Ishikawa (cell line): Measurements from ENCODE around the gene PLD1.

Experiments used
- CEBPB ChIP-seq: IDR thresholded peaks from 2 replicates; pipeline ENCODE4 v1.6.1; 2012
- CREB1 ChIP-seq: IDR thresholded peaks from 2 replicates; pipeline ENCODE4 v1.6.1; 2012; ENCODE audit warnings: low read depth
- EGR1 ChIP-seq: IDR thresholded peaks from 2 replicates; pipeline ENCODE4 v1.6.1; 2012
- EP300 ChIP-seq: IDR thresholded peaks from 2 replicates; pipeline ENCODE4 v1.6.1; 2012; ENCODE audit warnings: borderline replicate concordance
- FOXM1 ChIP-seq: IDR thresholded peaks from 2 replicates; pipeline ENCODE4 v1.6.1; 2012; ENCODE audit warnings: low read depth, borderline replicate concordance
- MAX ChIP-seq: IDR thresholded peaks from 2 replicates; pipeline ENCODE4 v1.6.1; 2012
- NFIC ChIP-seq: IDR thresholded peaks from 2 replicates; pipeline ENCODE4 v1.6.1; 2012
- RAD21 ChIP-seq: IDR thresholded peaks from 2 replicates; pipeline ENCODE4 v1.6.1; 2012; ENCODE audit warnings: low read depth
- REST ChIP-seq: IDR thresholded peaks from 2 replicates; pipeline ENCODE4 v1.6.1; 2012; ENCODE audit warnings: low read depth, mild to moderate bottlenecking
- TAF1 ChIP-seq: IDR thresholded peaks from 2 replicates; pipeline ENCODE4 v1.6.1; 2012; ENCODE audit warnings: low read depth, mild to moderate bottlenecking
- TCF12 ChIP-seq: IDR thresholded peaks from 2 replicates; pipeline ENCODE4 v1.6.1; 2012; ENCODE audit warnings: low read depth
- TEAD4 ChIP-seq: IDR thresholded peaks from 2 replicates; pipeline ENCODE4 v1.6.1; 2012
- USF1 ChIP-seq: IDR thresholded peaks from 2 replicates; pipeline ENCODE4 v1.6.1; 2012
- YY1 ChIP-seq: IDR thresholded peaks from 2 replicates; pipeline ENCODE4 v1.6.1; 2012; ENCODE audit warnings: low read depth
- ZBTB7A ChIP-seq: IDR thresholded peaks from 2 replicates; pipeline ENCODE4 v1.6.1; 2012; ENCODE audit warnings: low read depth

The PLD1 gene

GRCh38 chr3:171598990-171599389, 211.3 kb downstream of the PLD1 start:
- TF ChIP-seq TEAD4 (no peak), TCF12 (no peak), TAF1 (no peak), YY1 (no peak), ZBTB7A (no peak), FOXM1 (no peak), NFIC (no peak), USF1 (no peak), REST (no peak), MAX (no peak), EGR1 (no peak), RAD21 (no peak), EP300 (no peak), CEBPB (no peak)

GRCh38 chr3:171592786-171593185, 217.5 kb downstream of the PLD1 start:
- no peak for TF ChIP-seq MAX
- no peak for TF ChIP-seq ZBTB7A
- no peak for TF ChIP-seq REST
- no peak for TF ChIP-seq CREB1
- TF ChIP-seq FOXM1: no peak
- TF ChIP-seq EP300: no peak
- TF ChIP-seq EGR1: no peak
- no peak for TF ChIP-seq NFIC
- no peak for TF ChIP-seq USF1
- TF ChIP-seq CEBPB: no peak
- no peak for TF ChIP-seq TAF1
- no peak for TF ChIP-seq TCF12
- TF ChIP-seq TEAD4: no peak
- no peak for TF ChIP-seq RAD21
- TF ChIP-seq YY1: no peak

- TF ChIP-seq TCF12 (no peak), YY1 (no peak)
Measured at GRCh38 chr3:171591070-171591469, 219.2 kb downstream of the PLD1 start.

- no peak for TF ChIP-seq TEAD4
- TF ChIP-seq REST: no peak
- no peak for TF ChIP-seq CEBPB
- TF ChIP-seq RAD21: no peak
- TF ChIP-seq TAF1: no peak
- TF ChIP-seq EGR1: no peak
- no peak for TF ChIP-seq MAX
- no peak for TF ChIP-seq NFIC
Measured at GRCh38 chr3:171586274-171586673, 224.0 kb downstream of the PLD1 start.

- TF ChIP-seq REST (no peak), FOXM1 (no peak), USF1 (no peak), YY1 (no peak), ZBTB7A (no peak), CREB1 (no peak), TCF12 (no peak), TAF1 (no peak), MAX (no peak), CEBPB (no peak), NFIC (no peak), RAD21 (no peak)
Measured at GRCh38 chr3:171585039-171585438, 225.2 kb downstream of the PLD1 start.
